GM23338 (cell line): ENCODE measurements around the gene ZNF385B. TPM values are rescaled to one million over a fixed set of nuclear protein-coding genes. Genes with fewer than 3 reads are reported as not detected.

Source experiments
- ATAC-seq: fragments of 200-7000 bp; cut with Tn5 transposase; 3 replicates; pipeline ENCODE4 v1.9.1; 2020
- DNase-seq: peaks from one replicate; pipeline ENCODE4 v3.0.0-alpha.2; 2015; ENCODE audit warnings: low spot score
- H2AFZ ChIP-seq: fragments of 200-600 bp; sonication (generic); 2 replicates; pipeline ENCODE4 v1.8.0; 2016; ENCODE audit warnings: antibody characterized with exemption, mild to moderate bottlenecking, moderate library complexity
- H3F3A ChIP-seq: fragments of 200-600 bp; sonication (generic); replicated peaks from 2 replicates; pipeline ENCODE4 v1.8.0; 2017; ENCODE audit warnings: antibody characterized with exemption, mixed run types, low read depth
- H3K27ac ChIP-seq: fragments of 200-600 bp; sonication (generic); 2 replicates; pipeline ENCODE4 v1.6.1; 2016; ENCODE audit warnings: low read depth
- H3K27me3 ChIP-seq: fragments of 200-600 bp; sonication (generic); 2 replicates; pipeline ENCODE4 v1.8.0; 2016; ENCODE audit warnings: mild to moderate bottlenecking, mixed run types, moderate library complexity; ENCODE audit not compliant: insufficient read depth
- H3K36me3 ChIP-seq: fragments of 200-600 bp; sonication (generic); 2 replicates; pipeline ENCODE4 v1.8.0; 2016; ENCODE audit warnings: mild to moderate bottlenecking; ENCODE audit not compliant: insufficient read depth
- H3K4me1 ChIP-seq: fragments of 200-600 bp; sonication (generic); 2 replicates; pipeline ENCODE4 v1.8.0; 2016; ENCODE audit warnings: mild to moderate bottlenecking, moderate library complexity; ENCODE audit not compliant: insufficient read depth
- H3K4me2 ChIP-seq: fragments of 200-600 bp; sonication (generic); 2 replicates; pipeline ENCODE4 v1.7.1; 2017; ENCODE audit warnings: mixed run types
- H3K4me3 ChIP-seq: fragments of 200-600 bp; sonication (generic); 2 replicates; pipeline ENCODE4 v1.6.1; 2016; ENCODE audit warnings: mixed run types
- H3K79me2 ChIP-seq: fragments of 200-600 bp; sonication (generic); replicated peaks from 2 replicates; pipeline ENCODE4 v1.8.0; 2017; ENCODE audit warnings: mild to moderate bottlenecking; ENCODE audit not compliant: insufficient read depth
- H3K9me2 ChIP-seq: fragments of 200-600 bp; sonication (generic); 2 replicates; pipeline ENCODE4 v1.8.0; 2017; ENCODE audit not compliant: insufficient read depth
- H4K20me1 ChIP-seq: fragments of 200-600 bp; sonication (generic); replicated peaks from 2 replicates; pipeline ENCODE4 v1.8.0; 2017; ENCODE audit warnings: mild to moderate bottlenecking; ENCODE audit not compliant: insufficient read depth
- H3K27ac Mint-ChIP-seq: 2 replicates; pipeline ENCODE4 v1.8.0; 2020; ENCODE audit warnings: inconsistent platforms, mild to moderate bottlenecking, moderate library complexity, mixed read lengths
- H3K27me3 Mint-ChIP-seq: 3 replicates; pipeline ENCODE4 v1.8.0; 2022; ENCODE audit warnings: low read depth, mild to moderate bottlenecking, moderate library complexity, mixed read lengths, inconsistent platforms; ENCODE audit not compliant: insufficient read depth, poor library complexity
- H3K36me3 Mint-ChIP-seq: 3 replicates; pipeline ENCODE4 v1.8.0; 2021; ENCODE audit warnings: low read depth, mild to moderate bottlenecking, inconsistent platforms, moderate library complexity, mixed read lengths
- H3K4me1 Mint-ChIP-seq: 3 replicates; pipeline ENCODE4 v1.8.0; 2020; ENCODE audit warnings: mild to moderate bottlenecking, inconsistent platforms, mixed read lengths
- H3K4me3 Mint-ChIP-seq: 3 replicates; pipeline ENCODE4 v1.8.0; 2021; ENCODE audit warnings: moderate library complexity, mild to moderate bottlenecking, inconsistent platforms, mixed read lengths
- H3K9me3 Mint-ChIP-seq: 3 replicates; pipeline ENCODE4 v1.8.0; 2020; ENCODE audit warnings: moderate library complexity, mild to moderate bottlenecking, inconsistent platforms, mixed read lengths
- CTCF ChIP-seq, 2 experiments: fragments of 200-600 bp in 1 of 2; sonication (generic) in 1 of 2; conservative IDR thresholded peaks; 2 replicates each; pipeline versions ENCODE4 v1.5.1 to v1.6.1; 2016 to 2017; ENCODE audit warnings: antibody characterized with exemption in 2 of 2, low read depth in 2 of 2, mild to moderate bottlenecking in 2 of 2, moderate library complexity in 1 of 2
- EZH2 ChIP-seq: fragments of 200-600 bp; sonication (generic); IDR thresholded peaks from one replicate; pipeline ENCODE4 v1.8.0; 2017; ENCODE audit warnings: antibody characterized with exemption, mild to moderate bottlenecking, low read depth; ENCODE audit not compliant: unreplicated experiment
- EZH2phosphoT487 ChIP-seq: fragments of 200-600 bp; sonication (generic); IDR thresholded peaks from one replicate; pipeline ENCODE4 v1.8.1; 2018; ENCODE audit warnings: antibody characterized with exemption; ENCODE audit not compliant: unreplicated experiment
- NANOG ChIP-seq: IDR thresholded peaks from 2 replicates; pipeline ENCODE4 v1.6.1; 2016; ENCODE audit warnings: antibody characterized with exemption, borderline replicate concordance
- STAT1 ChIP-seq: IDR thresholded peaks from one replicate; pipeline ENCODE4 v1.6.1; 2016; ENCODE audit warnings: antibody characterized with exemption; ENCODE audit not compliant: unreplicated experiment
- ZNF114 ChIP-seq: fragments of 250-450 bp; sonication (Bioruptor Pico); IDR thresholded peaks from 2 replicates; pipeline ENCODE4 v1.5.0; 2020; ENCODE audit warnings: mild to moderate bottlenecking, moderate library complexity
- ZNF331 ChIP-seq: fragments of 250-450 bp; sonication (Bioruptor Pico); IDR thresholded peaks from 2 replicates; pipeline ENCODE4 v1.5.0; 2020; ENCODE audit warnings: low read depth, mild to moderate bottlenecking, moderate library complexity
- ZNF462 ChIP-seq: fragments of 250-450 bp; sonication (Bioruptor Pico); IDR thresholded peaks from 2 replicates; pipeline ENCODE4 v1.5.0; 2020; ENCODE audit warnings: mild to moderate bottlenecking, moderate library complexity
- polyA plus RNA-seq: library from polyadenylated mRNA; unstranded; fragments of >200 nt; fragmentation: Nextera tagmentation; extraction: Ambion mirVana; gene quantifications from 2 replicates; pipeline ENCODE4 v1.2.1, GENCODE V29; 2016
- total RNA-seq: library from RNA; depleted of rRNA; stranded (reverse); fragments of >200 nt; shearing (Covaris generic); gene quantifications from 2 replicates; pipeline ENCODE4 v1.2.3, GENCODE V29; 2014
- TF ChIP-seq, protein P1 (sequence below): IDR thresholded peaks from 2 replicates; pipeline ENCODE4 v1.6.1; 2016; ENCODE audit warnings: antibody characterized with exemption

Gene ZNF385B
- total and polyA plus RNA-seq, 2 experiments from 2014 or later: 1.5 to 4.6 TPM

DNA sequence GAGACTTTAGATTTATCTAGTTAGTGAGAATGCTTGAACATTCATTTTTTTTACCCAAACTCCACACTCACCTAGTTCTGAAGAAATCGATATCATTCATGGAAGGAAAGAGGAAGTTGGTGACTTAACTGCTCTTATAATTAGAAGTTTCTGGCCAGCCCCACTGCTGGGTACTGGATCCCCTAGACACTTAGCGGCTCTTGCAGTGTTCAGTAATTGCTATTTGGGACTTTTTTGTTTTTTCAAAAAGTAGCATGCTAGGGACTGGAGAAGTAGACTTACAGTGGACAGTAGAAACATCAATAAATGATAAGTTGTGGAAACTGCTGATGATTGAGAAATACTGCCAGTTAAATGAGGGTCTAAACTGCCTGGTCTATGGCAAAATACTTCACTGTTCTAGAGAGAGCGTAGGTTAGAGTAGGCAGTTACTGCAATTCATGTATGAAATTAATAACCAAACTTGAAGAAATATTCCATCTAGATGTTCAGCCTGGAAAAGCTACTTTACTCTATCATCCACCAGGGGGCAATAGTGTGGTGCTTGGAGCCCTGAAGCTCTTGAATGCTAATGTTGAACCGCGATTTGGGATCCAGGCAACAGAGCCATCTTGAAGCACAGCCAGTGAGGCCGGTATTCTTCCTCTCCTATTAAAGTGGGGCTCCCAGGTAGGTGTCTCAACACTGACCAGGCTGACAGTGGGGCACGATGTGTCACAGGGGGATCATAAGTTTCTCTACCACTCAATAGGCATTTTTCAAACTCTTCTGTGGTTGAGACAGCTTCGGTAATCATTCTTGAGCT is 450.7 kb downstream of the ZNF385B start:
- Mint-ChIP-seq H3K4me1 (peaks cover 2% of the 10 kb centered on the region; the same call in 2 of the 3 replicates), H3K27ac (no peak overlapping the region), H3K27me3 (peaks cover 4% of the 10 kb centered on the region), H3K4me3 (no peak overlapping the region), H3K9me3 (0 out of 3 replicates have a peak, but pooled peaks cover 2% of the 10 kb centered on the region), H3K36me3 (no peaks in the 10 kb centered on the region)
- Histone ChIP-seq H3F3A (no peaks in the 10 kb centered on the region), H3K4me1 (no peaks in the 10 kb centered on the region), H3K9me2 (no peaks in the 10 kb centered on the region), H3K4me2 (no peak overlapping the region), H3K79me2 (no peaks in the 10 kb centered on the region), H3K36me3 (no peaks in the 10 kb centered on the region), H4K20me1 (no peaks in the 10 kb centered on the region), H3K27me3 (no peaks in the 10 kb centered on the region), H2AFZ (peak overlapping the region; percentile 40; the same call in 1 of the 2 replicates), H3K4me3 (no peak overlapping the region), H3K27ac (no peak overlapping the region)
- TF ChIP-seq NANOG (no peak), CTCF (conservative IDR thresholded peaks at IDR 0.05; ENCODE audit: low read depth in 2 of 2) (peak; percentile 88 to 92), EZH2phosphoT487 (no peak)
- DNase-seq (peak; percentile 89), ATAC-seq (peak; percentile 91)

- no peak overlapping the region for H2AFZ ChIP-seq
- no peak overlapping the region for H3K4me3 Mint-ChIP-seq
- H3F3A ChIP-seq: no peaks in the 10 kb centered on the region
- H3K27ac ChIP-seq: no peak overlapping the region
- no peaks in the 10 kb centered on the region for H3K4me1 Mint-ChIP-seq
- no peak overlapping the region for H3K4me3 ChIP-seq
- H3K79me2 ChIP-seq: no peaks in the 10 kb centered on the region
- no peaks in the 10 kb centered on the region for H3K9me2 ChIP-seq
- no peak for DNase-seq
- H4K20me1 ChIP-seq: no peaks in the 10 kb centered on the region
- H3K36me3 ChIP-seq: no peaks in the 10 kb centered on the region
- H3K4me1 ChIP-seq: no peaks in the 10 kb centered on the region
- H3K9me3 Mint-ChIP-seq: no peaks in the 10 kb centered on the region
- H3K27me3 Mint-ChIP-seq: no peaks in the 10 kb centered on the region
- no peaks in the 10 kb centered on the region for H3K36me3 Mint-ChIP-seq
- H3K27me3 ChIP-seq: no peaks in the 10 kb centered on the region
- H3K27ac Mint-ChIP-seq: no peak overlapping the region
- H3K4me2 ChIP-seq: no peak overlapping the region
- ATAC-seq: no peak
- TF ChIP-seq ZNF331: no peak
- no peak for TF ChIP-seq STAT1
- TF ChIP-seq EZH2phosphoT487: no peak
- TF ChIP-seq ZNF114 (CRISPR knock-in tag): no peak
- no peak for TF ChIP-seq CTCF (conservative IDR thresholded peaks at IDR 0.05; ENCODE audit: low read depth in 2 of 2)
- no peak for TF ChIP-seq EZH2
- no peak for TF ChIP-seq ZNF462 (CRISPR knock-in tag)
- TF ChIP-seq, protein P1, sequence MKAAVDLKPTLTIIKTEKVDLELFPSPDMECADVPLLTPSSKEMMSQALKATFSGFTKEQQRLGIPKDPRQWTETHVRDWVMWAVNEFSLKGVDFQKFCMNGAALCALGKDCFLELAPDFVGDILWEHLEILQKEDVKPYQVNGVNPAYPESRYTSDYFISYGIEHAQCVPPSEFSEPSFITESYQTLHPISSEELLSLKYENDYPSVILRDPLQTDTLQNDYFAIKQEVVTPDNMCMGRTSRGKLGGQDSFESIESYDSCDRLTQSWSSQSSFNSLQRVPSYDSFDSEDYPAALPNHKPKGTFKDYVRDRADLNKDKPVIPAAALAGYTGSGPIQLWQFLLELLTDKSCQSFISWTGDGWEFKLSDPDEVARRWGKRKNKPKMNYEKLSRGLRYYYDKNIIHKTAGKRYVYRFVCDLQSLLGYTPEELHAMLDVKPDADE: no peak
Measured at GRCh38 chr2:179403624-179404023, 457.8 kb downstream of the ZNF385B start.
